KMS-11 (cell line): ENCODE data around the gene TAF10.

Experiments
- H2AFZ ChIP-seq: fragments of 200-600 bp; sonication (generic); 2 replicates; pipeline ENCODE4 v1.6.1; 2016; ENCODE audit warnings: antibody characterized with exemption, mixed run types, low read depth
- H3K27ac ChIP-seq: fragments of 200-600 bp; sonication (generic); 2 replicates; pipeline ENCODE4 v1.6.1; 2016; ENCODE audit warnings: mild to moderate bottlenecking, mixed run types
- H3K27me3 ChIP-seq: fragments of 200-600 bp; sonication (generic); 2 replicates; pipeline ENCODE4 v1.6.1; 2017; ENCODE audit warnings: mild to moderate bottlenecking, low read depth, mixed run types, moderate library complexity; ENCODE audit not compliant: insufficient read depth
- H3K36me3 ChIP-seq: fragments of 200-600 bp; sonication (generic); 2 replicates; pipeline ENCODE4 v1.6.1; 2017; ENCODE audit warnings: mild to moderate bottlenecking, mixed run types; ENCODE audit not compliant: insufficient read depth
- H3K4me1 ChIP-seq: fragments of 200-600 bp; sonication (generic); 2 replicates; pipeline ENCODE4 v1.6.1; 2016; ENCODE audit warnings: mild to moderate bottlenecking, low read depth, mixed run types; ENCODE audit not compliant: poor library complexity, severe bottlenecking
- H3K4me2 ChIP-seq: fragments of 200-600 bp; sonication (generic); 2 replicates; pipeline ENCODE4 v1.7.0; 2016; ENCODE audit warnings: mild to moderate bottlenecking, mixed run types
- H3K4me3 ChIP-seq: fragments of 200-600 bp; sonication (generic); IDR thresholded peaks from 2 replicates; pipeline ENCODE4 v1.6.1; 2017; ENCODE audit warnings: low read depth, low read length, mixed read lengths; ENCODE audit not compliant: insufficient read depth
- H3K79me2 ChIP-seq: fragments of 200-600 bp; sonication (generic); 2 replicates; pipeline ENCODE4 v1.6.1; 2016; ENCODE audit warnings: low read depth, mixed run types; ENCODE audit not compliant: insufficient read depth
- H3K9ac ChIP-seq: fragments of 200-600 bp; sonication (generic); 2 replicates; pipeline ENCODE4 v1.6.1; 2016; ENCODE audit warnings: mild to moderate bottlenecking, mixed run types
- H4K20me1 ChIP-seq: fragments of 200-600 bp; sonication (generic); 2 replicates; pipeline ENCODE4 v1.6.1; 2016; ENCODE audit warnings: mild to moderate bottlenecking, mixed run types; ENCODE audit not compliant: insufficient read depth
- TF ChIP-seq, protein P1 (sequence below): fragments of 200-600 bp; sonication (generic); conservative IDR thresholded peaks from 2 replicates; pipeline ENCODE4 v1.6.1; 2017; ENCODE audit warnings: low read depth, mild to moderate bottlenecking, antibody characterized with exemption, low read length, moderate library complexity, mixed read lengths

The TAF10 gene

GRCh38 chr11:6612213-6613041, at the start of gene TAF10:
TSS of gene TAF10 (minus strand) at chr11:6612216. CDS start at chr11:6612189, 27 bp downstream.
- H2AFZ ChIP-seq = peak within 1 kb of the TSS; percentile 60
- peak within 1 kb of the TSS; percentile 91 for H3K27ac ChIP-seq
- H3K36me3 ChIP-seq = no peaks in the 10 kb centered on the region

DNA sequence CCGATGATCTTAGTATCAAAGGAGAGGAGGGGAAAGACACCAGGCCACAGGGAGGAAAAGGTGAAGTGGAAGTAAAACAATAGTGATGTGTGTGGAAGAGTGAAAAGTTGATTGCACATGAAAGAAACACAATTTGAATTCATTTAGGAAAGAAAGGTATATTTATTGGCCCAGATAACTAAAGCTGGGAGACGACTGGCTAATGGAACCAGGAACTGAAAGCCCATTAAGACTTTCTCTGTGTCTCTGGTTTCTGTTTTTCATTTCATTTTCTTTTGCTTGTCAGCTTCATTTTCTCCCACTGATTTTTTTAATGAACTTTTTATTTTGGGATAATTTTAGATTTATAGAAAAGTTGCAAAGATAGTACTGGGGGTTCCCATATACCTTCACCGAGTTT, 48.7 kb upstream of the TAF10 start:
- no peaks in the 10 kb centered on the region for H3K79me2 ChIP-seq
- H3K9ac ChIP-seq = no peak overlapping the region
- no peak overlapping the region for H2AFZ ChIP-seq
- no peaks in the 10 kb centered on the region for H3K27me3 ChIP-seq
- TF ChIP-seq, protein P1, sequence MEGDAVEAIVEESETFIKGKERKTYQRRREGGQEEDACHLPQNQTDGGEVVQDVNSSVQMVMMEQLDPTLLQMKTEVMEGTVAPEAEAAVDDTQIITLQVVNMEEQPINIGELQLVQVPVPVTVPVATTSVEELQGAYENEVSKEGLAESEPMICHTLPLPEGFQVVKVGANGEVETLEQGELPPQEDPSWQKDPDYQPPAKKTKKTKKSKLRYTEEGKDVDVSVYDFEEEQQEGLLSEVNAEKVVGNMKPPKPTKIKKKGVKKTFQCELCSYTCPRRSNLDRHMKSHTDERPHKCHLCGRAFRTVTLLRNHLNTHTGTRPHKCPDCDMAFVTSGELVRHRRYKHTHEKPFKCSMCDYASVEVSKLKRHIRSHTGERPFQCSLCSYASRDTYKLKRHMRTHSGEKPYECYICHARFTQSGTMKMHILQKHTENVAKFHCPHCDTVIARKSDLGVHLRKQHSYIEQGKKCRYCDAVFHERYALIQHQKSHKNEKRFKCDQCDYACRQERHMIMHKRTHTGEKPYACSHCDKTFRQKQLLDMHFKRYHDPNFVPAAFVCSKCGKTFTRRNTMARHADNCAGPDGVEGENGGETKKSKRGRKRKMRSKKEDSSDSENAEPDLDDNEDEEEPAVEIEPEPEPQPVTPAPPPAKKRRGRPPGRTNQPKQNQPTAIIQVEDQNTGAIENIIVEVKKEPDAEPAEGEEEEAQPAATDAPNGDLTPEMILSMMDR = no peak
- no peaks in the 10 kb centered on the region for H3K36me3 ChIP-seq
- H3K27ac ChIP-seq = no peak overlapping the region
- H3K4me2 ChIP-seq = no peak overlapping the region
- H4K20me1 ChIP-seq = no peaks in the 10 kb centered on the region
- no peaks in the 10 kb centered on the region for H3K4me1 ChIP-seq
- H3K4me3 ChIP-seq = no peak overlapping the region

More at GRCh38 chr11:6612213-6613041, at the start of gene TAF10:
- Histone ChIP-seq H3K4me3 (no peak within 1 kb of the TSS), H3K27me3 (no peaks in the 10 kb centered on the region), H3K79me2 (peaks cover 9% of the 10 kb centered on the region; the same call in 1 of the 2 replicates), H3K4me1 (peaks cover 33% of the 10 kb centered on the region), H4K20me1 (no peaks in the 10 kb centered on the region), H3K4me2 (peak within 1 kb of the TSS; percentile 100), H3K9ac (peak within 1 kb of the TSS; percentile 82)
- TF ChIP-seq, protein P1 = peak; percentile 80

DNA sequence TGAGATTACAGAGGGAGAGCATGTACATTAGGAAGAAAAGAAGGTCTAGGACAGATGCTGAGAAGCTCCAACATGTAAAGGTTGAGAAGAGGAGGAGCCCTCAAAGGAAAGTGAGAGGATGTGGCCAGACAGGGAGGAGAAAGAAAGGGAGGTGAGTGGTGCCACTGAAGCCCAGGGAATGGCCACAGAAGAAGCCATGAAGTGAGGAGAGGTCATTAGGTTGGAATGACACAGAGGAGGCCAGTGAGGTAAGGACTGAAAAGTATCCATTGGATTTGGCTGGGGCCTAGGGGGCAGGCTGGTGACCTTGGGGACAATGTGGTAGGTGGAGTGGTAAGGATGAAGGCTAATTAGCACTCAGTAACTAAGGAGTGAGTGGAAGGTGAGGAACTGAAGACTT, 46.6 kb upstream of the TAF10 start:
- Histone ChIP-seq H3K27me3 (no peaks in the 10 kb centered on the region), H3K4me3 (no peak overlapping the region), H3K36me3 (no peaks in the 10 kb centered on the region), H3K79me2 (no peaks in the 10 kb centered on the region), H3K4me2 (no peak overlapping the region), H3K4me1 (no peaks in the 10 kb centered on the region), H4K20me1 (no peaks in the 10 kb centered on the region), H3K9ac (no peak overlapping the region), H3K27ac (no peak overlapping the region), H2AFZ (no peak overlapping the region)
- TF ChIP-seq, protein P1 = no peak

GRCh38 chr11:6657346-6657745, 45.3 kb upstream of the TAF10 start:
- Histone ChIP-seq H4K20me1 (no peaks in the 10 kb centered on the region), H3K9ac (no peak overlapping the region), H3K27me3 (no peaks in the 10 kb centered on the region), H3K4me3 (no peak overlapping the region), H3K79me2 (no peaks in the 10 kb centered on the region), H3K4me2 (no peak overlapping the region), H2AFZ (no peak overlapping the region), H3K36me3 (no peaks in the 10 kb centered on the region), H3K27ac (no peak overlapping the region), H3K4me1 (no peaks in the 10 kb centered on the region)
- TF ChIP-seq, protein P1 = no peak
